CD4-positive, alpha-beta T cell treated with Interleukin-4 for 4 hours (primary cell): ENCODE data around the gene HAPLN3.
"Not testable (repeated sequence)": the region's sequence is repeated elsewhere in the genome, so short reads cannot be mapped to it uniquely, and the experiment has no call there.

Source experiments
- DNase-seq: peaks from one replicate; pipeline ENCODE4 v3.0.0-alpha.2; 2020

Gene HAPLN3, protein sequence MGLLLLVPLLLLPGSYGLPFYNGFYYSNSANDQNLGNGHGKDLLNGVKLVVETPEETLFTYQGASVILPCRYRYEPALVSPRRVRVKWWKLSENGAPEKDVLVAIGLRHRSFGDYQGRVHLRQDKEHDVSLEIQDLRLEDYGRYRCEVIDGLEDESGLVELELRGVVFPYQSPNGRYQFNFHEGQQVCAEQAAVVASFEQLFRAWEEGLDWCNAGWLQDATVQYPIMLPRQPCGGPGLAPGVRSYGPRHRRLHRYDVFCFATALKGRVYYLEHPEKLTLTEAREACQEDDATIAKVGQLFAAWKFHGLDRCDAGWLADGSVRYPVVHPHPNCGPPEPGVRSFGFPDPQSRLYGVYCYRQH

DNA sequence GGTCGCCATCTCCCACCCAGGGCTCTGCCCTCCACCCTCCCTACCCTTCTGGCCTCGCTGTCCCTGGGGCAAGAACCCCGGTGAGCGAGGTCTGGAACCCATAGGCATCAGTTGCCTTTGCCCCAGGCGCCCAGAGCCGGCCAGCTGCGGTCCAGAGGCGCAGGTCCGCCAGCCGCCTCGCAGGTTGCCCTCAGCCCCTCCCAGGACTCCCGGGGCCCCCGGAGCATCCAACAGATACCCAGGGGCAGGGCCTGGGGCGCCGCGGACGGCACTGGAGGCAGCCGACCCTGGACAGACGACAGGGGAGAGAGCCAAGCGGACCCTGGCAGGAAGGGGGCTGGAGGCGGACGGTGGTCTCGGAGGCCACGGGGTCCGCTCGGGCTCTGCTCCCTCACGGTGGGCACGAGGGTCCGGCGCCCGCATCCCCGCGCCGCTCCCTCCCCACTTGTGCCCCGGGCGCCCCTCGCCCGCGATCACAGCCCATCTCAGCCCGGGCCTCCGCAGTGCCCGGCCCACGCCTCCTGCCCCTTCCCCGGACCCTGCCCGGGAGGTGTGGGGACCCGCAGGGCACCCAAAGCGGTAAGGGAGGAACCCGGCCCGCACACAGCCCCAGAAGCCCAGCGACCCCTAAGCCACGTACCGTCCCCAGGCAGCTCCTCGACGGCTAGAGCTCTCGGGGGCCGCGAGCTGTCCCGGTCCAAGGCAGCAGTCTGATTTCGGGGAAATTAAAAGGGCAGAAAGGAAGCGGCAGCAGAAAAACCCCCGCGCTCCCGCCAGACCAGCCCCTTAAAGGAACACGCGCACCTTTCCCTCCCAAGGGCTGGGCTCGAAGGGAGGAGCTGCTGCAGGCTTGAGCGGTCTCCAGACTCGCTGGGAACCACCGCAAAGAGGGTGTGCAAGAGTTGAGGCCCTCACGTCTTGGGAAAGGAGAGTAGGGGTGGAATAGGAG is at the start of gene HAPLN3:
Gene HAPLN3 (minus strand): TSS at position 726 of the 949 bp plus-strand sequence. CDS start 8,246 bp downstream, outside the sequence.
- peak; percentile 56 for DNase-seq

DNA sequence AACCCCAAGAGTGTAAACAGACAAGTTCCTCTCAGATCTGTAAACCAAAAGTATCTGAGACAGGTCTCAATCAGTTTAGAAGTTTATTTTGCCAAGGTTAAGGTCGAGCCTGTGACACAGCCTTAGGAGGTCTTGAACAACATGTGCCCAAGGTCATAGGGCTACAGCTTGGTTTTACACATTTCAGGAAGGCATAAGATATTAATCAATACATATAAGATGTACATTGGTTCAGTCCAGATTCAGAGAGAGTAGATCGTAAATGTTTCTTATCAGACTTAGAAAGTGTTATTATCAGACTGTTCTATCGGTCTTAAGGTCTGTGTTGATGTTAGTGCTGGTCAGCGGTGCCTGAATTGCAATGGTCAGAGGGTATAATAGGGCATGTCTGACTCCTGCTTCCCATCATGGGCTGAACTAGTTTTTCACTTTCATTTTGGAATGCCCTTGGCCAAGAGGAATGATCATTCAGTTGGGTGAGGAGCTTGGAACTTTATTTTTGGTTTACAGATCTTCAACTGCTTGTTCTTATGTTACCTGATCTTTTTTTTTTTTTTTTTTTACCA is 44.8 kb upstream of the HAPLN3 start:
- no peak for DNase-seq

DNA sequence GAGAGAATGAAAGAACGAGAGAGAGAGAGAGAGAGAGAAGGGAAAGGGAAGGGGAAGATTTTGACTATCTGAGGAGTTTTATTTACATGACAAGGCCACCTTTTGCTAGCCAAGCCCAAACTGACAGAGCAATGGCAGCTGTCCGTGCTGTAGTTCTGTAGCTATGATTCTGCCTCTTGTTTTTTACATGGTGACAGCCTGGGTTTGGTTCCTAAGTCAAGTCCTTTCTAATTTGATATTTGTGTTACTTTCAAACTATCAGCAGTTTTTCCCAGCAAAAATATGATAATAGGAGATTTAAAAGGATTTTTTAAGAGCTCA is 44.1 kb upstream of the HAPLN3 start:
- DNase-seq, result no peak

DNA sequence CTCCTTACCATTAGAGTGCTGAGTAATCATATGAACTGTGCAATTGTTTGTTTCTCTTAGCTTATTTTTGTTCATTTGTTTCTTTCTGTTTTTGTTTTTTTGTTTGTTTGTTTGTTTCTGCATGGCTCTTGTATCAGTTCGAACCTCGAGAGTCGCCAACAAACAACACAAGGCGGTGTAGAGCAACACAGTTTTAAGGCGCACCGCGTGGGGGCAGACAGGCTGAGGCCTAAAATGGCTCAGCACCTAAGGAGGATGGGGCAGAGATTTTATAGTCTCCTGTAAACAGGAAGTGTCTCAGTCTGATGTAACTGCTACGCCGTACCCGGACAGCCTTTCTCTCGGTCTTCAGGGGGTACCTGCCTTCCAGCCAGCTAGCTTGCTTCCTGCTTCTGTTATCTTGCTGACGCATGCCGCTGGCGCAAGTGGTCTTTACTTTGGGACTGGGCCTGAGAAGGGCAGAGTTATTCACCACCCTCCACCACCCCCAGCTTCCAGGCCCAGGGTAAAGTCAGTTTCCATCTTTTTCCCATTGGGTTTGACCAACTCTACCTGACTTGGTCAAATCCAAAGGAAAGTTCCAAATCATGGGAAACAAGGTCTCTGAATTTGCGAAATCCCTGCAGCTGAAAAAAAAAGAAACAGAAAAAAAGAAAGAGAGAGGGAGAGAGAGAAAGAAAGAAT is 43.6 kb upstream of the HAPLN3 start:
- DNase-seq, result no peak

DNA sequence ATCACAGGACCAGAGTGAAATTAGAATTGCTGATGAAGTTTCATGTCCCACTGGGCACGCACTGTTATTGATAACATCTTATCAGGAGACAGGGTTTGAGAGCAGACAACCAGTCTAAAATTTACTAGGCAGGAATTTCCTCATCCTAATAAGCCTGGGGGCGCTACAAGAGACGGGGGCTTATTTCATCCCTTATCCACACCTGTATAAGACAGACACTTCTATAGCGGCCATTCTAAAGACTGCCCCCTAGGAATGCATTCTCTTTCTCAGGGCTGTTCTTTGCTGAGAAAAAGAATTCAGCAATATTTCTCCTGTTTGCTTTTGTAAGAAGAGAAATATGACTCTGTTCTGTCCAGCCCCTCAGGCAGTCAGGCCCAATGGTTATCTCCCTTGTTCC is 39.1 kb upstream of the HAPLN3 start:
- not testable (repeated sequence) for DNase-seq

DNA sequence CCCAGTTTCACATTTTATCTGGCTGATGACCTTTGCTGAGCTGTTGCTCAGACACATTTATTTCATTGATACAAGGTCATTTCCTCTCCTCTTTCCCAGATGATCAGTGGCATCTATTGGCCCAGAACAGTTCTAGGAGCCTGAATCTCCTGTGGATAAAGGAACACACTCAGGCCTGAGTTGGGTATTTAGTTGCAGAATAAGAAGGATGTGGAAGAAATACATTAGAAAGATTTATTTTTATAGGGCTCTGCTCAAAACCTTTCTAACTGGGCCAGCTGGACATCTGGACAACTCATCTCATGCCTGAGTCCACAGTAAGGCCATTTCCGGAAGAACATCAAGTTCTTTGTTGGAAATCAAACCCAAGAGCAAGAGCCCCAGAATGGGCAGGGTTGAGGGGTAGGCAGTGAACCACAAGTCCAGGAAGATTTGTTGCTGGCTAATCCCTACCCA is 37.6 kb upstream of the HAPLN3 start:
- DNase-seq, result no peak

DNA sequence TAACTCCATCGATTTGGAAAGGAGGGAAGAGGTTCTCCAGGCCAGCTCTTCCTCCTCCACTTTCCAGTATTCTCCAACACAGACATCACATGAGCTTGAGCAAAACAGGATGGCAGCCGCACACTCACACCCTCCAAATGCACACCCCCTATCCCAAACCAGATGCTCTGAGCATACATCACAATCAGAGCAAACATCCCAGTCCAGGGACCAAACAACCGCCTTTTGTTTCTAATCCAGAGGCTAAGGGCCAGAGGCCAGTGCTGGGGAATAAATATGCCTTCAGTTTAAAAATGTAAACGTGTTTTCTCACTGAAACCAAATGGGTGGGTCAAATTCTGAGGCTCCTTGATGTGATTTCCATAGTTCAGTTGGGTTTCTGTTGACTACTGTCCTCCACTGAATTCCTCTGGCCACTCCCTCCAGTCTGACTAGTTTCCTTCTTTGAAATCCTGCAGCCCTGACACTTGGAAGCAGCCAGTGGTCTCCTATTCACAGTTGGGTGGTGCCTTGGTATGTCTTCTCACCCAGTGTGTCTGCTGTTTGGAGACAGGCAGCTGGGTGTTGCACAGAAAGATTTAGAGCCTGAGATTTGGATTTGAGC is 37.0 kb upstream of the HAPLN3 start:
- no peak for DNase-seq

DNA sequence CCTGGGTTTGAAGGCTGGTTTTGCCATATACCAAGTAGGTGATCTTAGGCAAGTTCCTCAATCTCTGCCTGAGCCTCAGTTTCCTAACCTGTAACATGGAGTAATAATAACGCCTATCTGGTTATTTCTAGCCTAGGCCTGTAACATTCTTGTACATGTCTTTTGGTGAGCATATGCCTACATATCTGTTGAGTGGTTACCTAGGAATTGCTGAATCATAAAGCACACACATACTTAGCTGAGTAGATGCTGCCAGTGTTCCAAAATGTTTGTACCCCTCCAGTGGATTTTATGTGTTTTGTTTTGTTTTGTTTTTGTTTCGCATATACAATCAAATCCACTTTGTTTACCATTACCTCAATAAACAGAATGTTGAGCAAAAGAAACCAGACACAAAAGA is 35.2 kb upstream of the HAPLN3 start:
- DNase-seq, result no peak

DNA sequence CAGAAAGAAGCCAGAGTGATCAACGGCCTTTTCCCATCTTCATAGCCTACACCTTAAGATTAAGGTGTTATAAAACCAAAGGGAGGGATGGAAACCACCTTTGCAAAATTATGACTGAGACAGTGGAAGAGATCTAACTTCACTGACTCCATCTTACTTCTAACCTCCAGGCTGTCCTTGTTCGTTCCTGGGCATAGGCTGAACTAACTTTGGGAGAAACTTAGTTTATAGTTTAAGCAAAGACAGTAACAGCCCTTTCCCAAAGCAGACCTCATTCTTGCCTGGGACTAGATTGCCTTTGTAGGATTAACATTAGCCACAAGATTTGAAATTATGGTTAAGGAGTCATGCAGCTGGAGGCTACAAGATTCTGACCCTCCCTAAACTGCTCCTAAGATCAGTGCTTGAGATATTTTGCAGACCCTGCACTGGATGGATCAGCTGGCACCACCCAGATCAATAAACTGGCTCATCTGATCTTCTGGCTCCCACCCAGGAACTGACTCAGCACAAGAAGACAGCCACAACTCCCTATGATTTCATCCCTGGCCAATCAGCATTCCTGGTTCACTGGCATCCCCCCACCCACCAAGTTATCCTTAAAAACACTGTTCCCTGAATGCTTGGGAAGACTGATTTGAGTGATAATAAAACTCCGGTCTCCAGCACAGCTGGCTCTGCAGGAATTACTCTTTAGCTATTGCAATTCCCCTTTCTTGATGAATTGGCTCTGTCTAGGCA is 34.2 kb upstream of the HAPLN3 start:
- DNase-seq, result not testable (repeated sequence)

DNA sequence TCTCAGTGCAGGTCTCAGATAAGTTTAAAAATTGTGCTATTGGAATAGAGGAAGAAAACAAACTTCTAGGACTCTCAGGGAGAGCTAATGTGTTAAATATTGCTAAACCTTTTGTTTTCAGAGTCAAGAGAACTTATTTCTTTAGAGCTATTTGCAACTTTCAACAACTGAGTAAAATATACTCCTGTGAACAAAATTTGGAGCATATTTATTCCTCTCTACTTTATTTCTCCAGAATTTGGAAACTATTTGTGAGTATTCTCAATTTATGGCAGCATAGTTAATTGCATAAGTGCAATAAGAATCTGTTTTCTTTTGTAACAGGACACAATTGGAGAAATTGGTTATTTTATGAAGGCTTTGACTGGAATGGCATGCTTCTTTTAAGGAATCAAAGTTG is 32.8 kb upstream of the HAPLN3 start:
- DNase-seq, result not testable (repeated sequence)

DNA sequence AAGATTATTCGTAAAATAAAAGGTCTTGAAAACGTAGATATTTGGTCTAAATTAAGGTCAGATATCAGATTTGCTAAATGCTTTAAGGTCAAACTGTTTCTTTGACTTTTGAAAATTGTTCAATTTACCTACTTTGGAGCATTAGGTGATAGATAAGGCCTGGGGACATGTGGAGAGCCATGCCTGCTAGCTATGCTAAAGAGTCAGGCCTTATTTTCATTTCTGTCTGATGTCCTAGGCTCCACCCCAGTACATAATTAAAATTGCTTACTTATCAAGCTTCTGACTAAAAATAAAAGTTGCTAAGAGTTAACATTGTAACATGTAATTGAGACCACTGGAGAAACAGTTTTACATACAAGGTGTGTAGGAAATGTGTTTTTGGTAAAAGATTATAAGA is 30.3 kb upstream of the HAPLN3 start:
- DNase-seq, result not testable (repeated sequence)

DNA sequence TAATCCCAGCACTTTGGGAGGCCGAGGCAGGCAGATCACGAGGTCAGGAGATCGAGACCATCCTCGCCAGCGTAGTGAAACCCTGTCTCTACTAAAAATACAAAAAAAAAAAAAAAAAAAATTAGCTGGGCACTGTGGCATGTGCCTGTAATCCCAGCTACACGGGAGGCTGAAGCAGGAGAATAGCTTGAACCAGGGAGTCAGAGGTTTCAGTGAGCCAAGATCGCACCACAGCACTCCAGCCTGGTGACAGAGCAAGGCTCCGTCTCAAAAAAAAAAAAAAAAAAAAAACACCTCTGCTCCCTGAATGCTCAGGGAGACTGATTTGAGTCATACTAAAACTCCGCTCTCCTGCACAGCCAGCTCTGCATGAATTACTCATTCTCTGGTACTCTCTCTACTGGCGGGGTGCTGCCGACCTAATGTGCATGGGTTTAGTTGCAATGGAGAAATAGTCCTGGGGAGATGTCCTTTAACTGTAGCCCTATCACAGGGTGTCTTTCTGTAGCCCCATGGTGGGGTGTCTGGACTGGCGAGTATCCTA is 25.6 kb upstream of the HAPLN3 start:
- DNase-seq, result not testable (repeated sequence)

DNA sequence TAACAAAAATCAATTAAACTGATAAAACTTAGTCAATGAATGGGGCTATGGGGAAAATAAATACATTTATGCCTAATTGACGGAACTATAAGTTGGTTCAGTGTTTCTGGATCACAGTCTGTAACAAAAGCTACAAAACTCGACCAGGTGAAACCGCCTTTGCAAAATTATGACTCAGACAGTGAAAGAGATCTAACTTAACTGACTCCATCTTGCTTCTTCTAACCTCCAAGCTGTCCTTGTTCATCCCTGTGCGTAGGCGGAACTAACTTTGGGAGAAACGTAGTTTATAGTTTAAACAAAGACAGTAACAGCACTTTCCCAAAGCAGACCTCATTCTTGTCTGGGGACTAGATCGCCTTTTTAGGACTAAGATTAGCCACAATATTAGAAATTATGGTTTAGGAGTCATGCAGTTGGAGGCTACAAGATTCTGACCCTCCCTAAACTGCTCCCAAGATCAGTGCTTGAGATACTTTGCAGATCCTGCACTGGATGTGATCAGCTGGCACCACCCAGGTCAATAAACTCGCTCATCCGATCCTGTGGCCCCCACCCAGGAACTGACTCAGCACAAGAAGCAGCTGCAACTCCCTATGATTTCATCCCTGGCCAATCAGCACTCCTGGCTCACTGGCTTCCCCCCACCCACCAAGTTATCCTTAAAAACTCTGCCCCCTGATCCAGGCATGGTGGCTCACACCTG is 25.0 kb upstream of the HAPLN3 start:
- no peak for DNase-seq

DNA sequence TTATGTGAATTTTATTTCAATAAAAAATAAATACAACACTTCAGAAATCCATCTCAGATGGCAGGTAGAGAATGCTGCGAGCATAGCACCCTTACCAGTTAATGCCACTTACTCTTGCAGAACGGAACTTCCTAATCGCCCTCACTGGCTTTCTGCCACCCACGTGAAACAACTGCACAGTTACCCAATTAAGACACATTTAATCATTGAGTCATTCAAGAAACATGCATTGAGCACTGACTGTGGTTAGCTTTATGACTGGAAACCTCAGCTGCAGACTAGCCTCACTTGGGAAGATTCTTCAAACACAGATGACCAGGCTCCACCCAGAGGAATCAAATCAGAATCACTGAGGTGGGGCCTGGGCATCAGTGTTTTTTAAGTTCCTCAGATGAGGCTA is 23.4 kb upstream of the HAPLN3 start:
- DNase-seq, result no peak

DNA sequence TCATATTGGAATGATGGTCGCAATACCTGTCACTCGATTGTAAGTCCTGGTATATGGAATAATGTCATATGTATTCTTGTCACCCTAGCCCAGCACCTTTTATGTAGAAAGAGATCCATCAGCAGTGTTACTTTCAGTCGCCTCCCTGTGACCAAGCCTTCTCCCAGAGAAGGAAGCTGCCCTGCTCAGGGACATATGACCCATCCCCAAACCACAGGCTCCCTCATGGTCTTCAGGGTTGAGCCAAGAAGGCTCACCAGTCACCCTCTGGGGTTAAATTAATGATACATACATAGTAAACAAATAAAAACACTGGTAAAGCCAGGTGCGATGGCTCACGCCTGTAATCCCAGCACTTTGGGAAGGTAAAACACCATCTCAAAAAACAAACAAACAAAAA is 22.4 kb upstream of the HAPLN3 start:
- no peak for DNase-seq

DNA sequence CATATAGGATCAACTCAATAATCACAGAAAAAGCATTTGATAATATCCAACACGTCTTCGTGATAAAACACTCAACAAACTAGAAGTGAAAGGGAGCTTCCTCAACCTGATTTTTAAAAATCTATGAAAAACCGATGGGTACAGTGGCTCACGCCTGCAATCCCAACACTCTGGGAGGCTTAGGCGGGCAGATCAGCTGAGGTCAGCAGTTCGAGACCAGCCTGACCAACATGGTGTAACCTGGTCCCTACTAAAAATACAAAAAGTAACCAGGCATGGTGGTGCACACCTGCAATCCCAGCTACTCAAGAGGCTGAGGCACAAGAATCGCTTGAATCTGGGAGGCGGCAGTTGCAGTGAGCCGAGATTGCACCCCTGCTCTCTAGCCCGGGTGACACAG is 20.0 kb upstream of the HAPLN3 start:
- DNase-seq, result no peak

DNA sequence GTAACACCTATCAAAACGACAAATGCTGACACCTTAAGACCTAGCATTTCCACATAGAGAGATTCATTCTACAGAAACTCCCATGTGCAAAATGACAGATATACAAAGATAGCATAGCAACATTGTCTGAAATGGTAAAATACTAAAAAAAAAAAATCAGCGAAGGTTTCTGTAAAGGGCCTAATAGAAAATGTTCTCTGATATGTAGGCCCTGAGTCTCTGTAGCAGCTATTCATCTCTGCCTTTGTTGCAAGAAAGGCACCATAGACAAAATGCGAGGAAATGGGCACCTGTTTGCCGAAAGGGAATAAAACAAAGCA is 18.5 kb upstream of the HAPLN3 start:
- no peak for DNase-seq

DNA sequence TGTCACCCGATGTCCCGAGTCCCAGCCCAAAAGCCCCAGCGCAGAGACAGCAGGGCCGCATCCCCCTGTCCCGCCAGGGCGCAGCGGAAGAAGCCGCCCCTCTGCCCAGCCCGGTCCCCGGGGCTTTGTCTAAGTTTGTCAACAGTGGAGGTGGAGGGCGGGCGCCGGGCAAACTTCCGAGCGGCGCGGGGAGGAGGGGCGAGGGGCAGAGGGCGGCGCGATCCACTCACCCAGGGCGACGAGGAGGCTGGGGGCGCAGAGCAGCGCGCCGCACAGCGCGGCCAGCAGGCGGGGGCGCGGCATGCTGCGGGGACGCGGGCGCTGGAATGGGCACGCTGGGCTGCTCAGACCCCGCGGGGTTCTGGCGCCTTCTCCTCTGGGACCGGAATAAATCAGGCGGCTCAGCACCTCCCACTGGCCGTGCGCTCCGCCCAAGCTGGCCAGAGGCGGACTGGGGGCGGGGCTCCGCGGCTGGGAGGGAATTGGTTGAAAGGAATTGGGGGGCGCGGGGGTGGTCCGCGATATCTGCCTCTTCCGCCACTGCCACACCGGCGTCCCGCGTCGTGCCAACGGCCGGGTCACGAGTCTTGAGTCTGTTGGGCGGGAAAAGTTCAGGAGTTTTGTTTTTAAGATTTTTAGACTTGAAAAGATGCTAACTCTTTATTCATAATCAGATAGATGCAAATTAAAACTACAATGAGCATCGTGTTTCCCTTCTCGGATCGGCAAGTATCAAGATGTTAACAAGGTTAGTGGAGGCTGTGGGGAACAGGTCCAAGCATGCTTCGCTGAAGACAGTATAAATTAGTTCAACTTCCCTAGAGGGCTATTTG is 17.9 kb upstream of the HAPLN3 start, which contains the start of gene MFGE8:
Gene MFGE8 (minus strand): TSS at position 363 of the 833 bp plus-strand sequence. CDS start 60 bp downstream, at position 303.
- peak; percentile 55 for DNase-seq

DNA sequence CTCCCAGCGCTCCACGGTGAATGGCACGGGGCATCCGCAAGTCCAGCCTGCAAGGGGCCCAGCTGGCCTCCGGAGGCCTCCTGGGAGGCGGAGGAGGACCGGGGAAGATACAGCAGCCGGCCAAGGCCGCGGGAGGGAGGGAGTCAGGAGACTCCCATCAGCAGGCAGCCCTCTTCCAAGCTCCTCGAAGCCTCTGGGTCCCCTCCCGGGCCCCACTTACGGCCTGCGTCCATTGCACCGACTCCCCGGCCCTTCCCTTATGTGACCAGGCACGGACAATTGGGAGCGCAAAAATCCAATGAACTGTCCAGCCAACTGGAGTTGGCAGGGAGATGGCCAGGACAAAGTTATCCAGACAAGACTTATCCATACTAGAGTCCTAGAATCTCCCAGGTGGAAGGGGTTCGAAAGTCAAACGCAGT is 17.2 kb upstream of the HAPLN3 start:
- no peak for DNase-seq

DNA sequence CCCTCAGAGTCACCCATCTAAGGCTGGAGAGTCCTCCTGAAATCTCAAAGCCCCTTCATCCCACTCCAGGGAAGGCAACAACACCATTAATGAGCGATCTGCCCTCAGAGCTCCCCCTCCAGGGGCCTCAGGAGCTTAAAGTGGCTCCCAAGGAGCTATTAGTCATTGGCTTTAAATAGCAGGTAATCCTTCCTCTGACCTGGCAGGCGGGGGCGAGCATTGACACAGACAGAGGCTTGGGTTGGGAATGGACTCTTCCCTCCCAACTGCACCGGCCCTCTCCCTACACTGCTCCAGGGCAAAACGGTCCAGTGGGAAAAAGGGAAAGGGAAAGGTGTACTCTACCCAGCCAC is 16.4 kb upstream of the HAPLN3 start:
- no peak for DNase-seq
